Smooth muscle cell (in vitro differentiated cells): ENCODE data around the gene KCTD15. TPM values are rescaled to one million over a fixed set of nuclear protein-coding genes. Genes with fewer than 3 reads are reported as not detected.

Source experiments
- DNase-seq: peaks from one replicate; lab custom pipeline; 2025; ENCODE audit not compliant: unreplicated experiment; lab: John Stamatoyannopoulos, UW
- H2AFZ ChIP-seq: fragments of 200-600 bp; sonication (generic); 2 replicates; pipeline ENCODE4 v1.6.0; 2016; ENCODE audit warnings: antibody characterized with exemption, low read depth, mild to moderate bottlenecking
- H3F3A ChIP-seq: fragments of 200-600 bp; sonication (generic); 2 replicates; pipeline ENCODE4 v1.6.0; 2017; ENCODE audit warnings: antibody characterized with exemption, low read depth
- H3K27ac ChIP-seq: fragments of 200-600 bp; sonication (generic); 2 replicates; pipeline ENCODE4 v1.5.1; 2016; ENCODE audit warnings: low read depth, mild to moderate bottlenecking
- H3K27me3 ChIP-seq: fragments of 200-600 bp; sonication (generic); 2 replicates; pipeline ENCODE4 v1.6.1; 2016; ENCODE audit warnings: low read depth, mild to moderate bottlenecking
- H3K36me3 ChIP-seq: fragments of 200-600 bp; sonication (generic); 2 replicates; pipeline ENCODE4 v1.5.1; 2016; ENCODE audit warnings: low read depth
- H3K4me1 ChIP-seq: fragments of 200-600 bp; sonication (generic); 2 replicates; pipeline ENCODE4 v1.5.1; 2016; ENCODE audit warnings: low read depth
- H3K4me2 ChIP-seq: fragments of 200-600 bp; sonication (generic); 2 replicates; pipeline ENCODE4 v1.6.0; 2016; ENCODE audit warnings: mild to moderate bottlenecking
- H3K4me3 ChIP-seq: fragments of 200-600 bp; sonication (generic); 2 replicates; pipeline ENCODE4 v1.5.1; 2016; ENCODE audit warnings: mild to moderate bottlenecking
- H3K79me2 ChIP-seq: fragments of 200-600 bp; sonication (generic); 2 replicates; pipeline ENCODE4 v1.6.0; 2016; ENCODE audit warnings: low read depth, mild to moderate bottlenecking
- H3K9ac ChIP-seq: fragments of 200-600 bp; sonication (generic); 2 replicates; pipeline ENCODE4 v1.6.0; 2016; ENCODE audit warnings: low read depth
- H3K9me3 ChIP-seq: fragments of 200-600 bp; sonication (generic); replicated peaks from 2 replicates; pipeline ENCODE4 v1.5.1; 2016; ENCODE audit warnings: low read depth
- H4K20me1 ChIP-seq: fragments of 200-600 bp; sonication (generic); 2 replicates; pipeline ENCODE4 v1.6.0; 2016; ENCODE audit warnings: low read depth
- CTCF ChIP-seq: fragments of 200-600 bp; sonication (generic); IDR thresholded peaks from 2 replicates; pipeline ENCODE4 v1.5.1; 2017; ENCODE audit warnings: borderline replicate concordance, mild to moderate bottlenecking, antibody characterized with exemption; ENCODE audit not compliant: insufficient read depth, poor library complexity, severe bottlenecking
- WGBS: methylation state at CpG from one replicate; pipeline ENCODE4 v1.1.7; 2016; ENCODE audit warnings: low lambda C conversion rate; 5-methylcytosine and 5-hydroxymethylcytosine counted together
- polyA plus RNA-seq: library from polyadenylated mRNA; unstranded; fragments of >200 nt; fragmentation: Nextera tagmentation; extraction: Ambion mirVana; gene quantifications from 2 replicates; pipeline ENCODE4 v1.2.1, GENCODE V29; 2016
- total RNA-seq: library from RNA; depleted of rRNA; stranded (reverse); fragments of >200 nt; gene quantifications from 2 replicates; pipeline ENCODE4 v1.2.3, GENCODE V29; 2014

KCTD15 gene
- total and polyA plus RNA-seq, 2 experiments from 2014 or later: 9.6 to 54.3 TPM

- Histone ChIP-seq H3K4me3 (no peak overlapping the region), H3K9ac (no peak overlapping the region), H3K79me2 (no peaks in the 10 kb centered on the region), H3K27me3 (no peaks in the 10 kb centered on the region), H3F3A (peaks cover 5% of the 10 kb centered on the region), H2AFZ (no peak overlapping the region), H3K27ac (no peak overlapping the region), H3K4me1 (no peaks in the 10 kb centered on the region), H3K9me3 (no peaks in the 10 kb centered on the region), H3K36me3 (no peaks in the 10 kb centered on the region), H3K4me2 (no peak overlapping the region), H4K20me1 (peaks cover 29% of the 10 kb centered on the region)
- DNase-seq: no peak
- WGBS: 96% methylated on average over 28 of the region's 28 CpGs
- no peak for TF ChIP-seq CTCF
These were observed 16.0 kb downstream of the KCTD15 start for GRCh38 chr19:33812388-33813330.

GRCh38 chr19:33813391-33814101, 16.9 kb downstream of the KCTD15 start:
- no peaks in the 10 kb centered on the region for H3K9me3 ChIP-seq
- TF ChIP-seq CTCF: no peak
- H3K79me2 ChIP-seq: no peaks in the 10 kb centered on the region
- no peaks in the 10 kb centered on the region for H3K27me3 ChIP-seq
- peaks cover 9% of the 10 kb centered on the region for H3F3A ChIP-seq
- H3K27ac ChIP-seq: no peak overlapping the region
- WGBS: 93% methylated on average over 16 of the region's 16 CpGs
- no peak overlapping the region for H3K9ac ChIP-seq
- no peaks in the 10 kb centered on the region for H3K36me3 ChIP-seq
- H3K4me1 ChIP-seq: no peaks in the 10 kb centered on the region
- DNase-seq: no peak
- H4K20me1 ChIP-seq: peaks cover 21% of the 10 kb centered on the region
- no peak overlapping the region for H2AFZ ChIP-seq
- H3K4me3 ChIP-seq: no peak overlapping the region
- no peak overlapping the region for H3K4me2 ChIP-seq

- H3K4me1 ChIP-seq: peaks cover 3% of the 10 kb centered on the region
- 92% methylated on average over 21 of the region's 21 CpGs for WGBS
- H3K4me3 ChIP-seq: no peak overlapping the region
- peaks cover 13% of the 10 kb centered on the region for H4K20me1 ChIP-seq
- H3K36me3 ChIP-seq: no peaks in the 10 kb centered on the region
- no peak overlapping the region for H2AFZ ChIP-seq
- DNase-seq: no peak
- no peak overlapping the region for H3K9ac ChIP-seq
- H3K27ac ChIP-seq: no peak overlapping the region
- H3K9me3 ChIP-seq: no peaks in the 10 kb centered on the region
- H3K79me2 ChIP-seq: no peaks in the 10 kb centered on the region
- H3K4me2 ChIP-seq: no peak overlapping the region
- TF ChIP-seq CTCF: no peak
- no peaks in the 10 kb centered on the region for H3K27me3 ChIP-seq
- H3F3A ChIP-seq: peaks cover 13% of the 10 kb centered on the region
These were observed 17.8 kb downstream of the KCTD15 start for GRCh38 chr19:33814181-33815165.
